GM20431 (cell line): Measurements from ENCODE around the gene MYO1E.

ENCODE experiments used
- in situ Hi-C: fragments of 300-500 bp; cut with MseI, MboI; formaldehyde crosslinking; loops from one replicate; pipeline ENCODE4 v1.15.0; 2020; ENCODE audit warnings: low sequenced_read_pairs; ENCODE audit not compliant: unreplicated experiment

MYO1E gene

GRCh38 chr15:59274126-59274970 is 98.3 kb downstream of the MYO1E start:
- in situ Hi-C loops = no loop called here

GRCh38 chr15:59273234-59273633 is 99.4 kb downstream of the MYO1E start:
- in situ Hi-C loops = no loop called here

- in situ Hi-C loops = no loop called here
These were observed 101.0 kb downstream of the MYO1E start for GRCh38 chr15:59271595-59272201.

GRCh38 chr15:59268852-59269407 is 103.7 kb downstream of the MYO1E start:
- in situ Hi-C loops = no loop called here

- in situ Hi-C loops = no loop called here
These were observed 104.4 kb downstream of the MYO1E start for GRCh38 chr15:59268168-59268851.

GRCh38 chr15:59266028-59266427 is 106.6 kb downstream of the MYO1E start:
- in situ Hi-C loops = no loop called here

- in situ Hi-C loops = no loop called here
These were observed 110.4 kb downstream of the MYO1E start for GRCh38 chr15:59262316-59262715.

- in situ Hi-C loops = no loop called here
These were observed 112.6 kb downstream of the MYO1E start for GRCh38 chr15:59260090-59260489.

- in situ Hi-C loops = no loop called here
These were observed 113.3 kb downstream of the MYO1E start for GRCh38 chr15:59259137-59259943.

GRCh38 chr15:59258317-59258716 is 114.4 kb downstream of the MYO1E start:
- in situ Hi-C loops = no loop called here

GRCh38 chr15:59257140-59257539 is 115.5 kb downstream of the MYO1E start:
- in situ Hi-C loops = no loop called here

- in situ Hi-C loops = no loop called here
These were observed 116.2 kb downstream of the MYO1E start for GRCh38 chr15:59256482-59256881.

- in situ Hi-C loops = no loop called here
These were observed 116.9 kb downstream of the MYO1E start for GRCh38 chr15:59255680-59256336.

- in situ Hi-C loops = no loop called here
These were observed 120.5 kb downstream of the MYO1E start for GRCh38 chr15:59252137-59252536.

- in situ Hi-C loops = no loop called here
These were observed 121.4 kb downstream of the MYO1E start for GRCh38 chr15:59251001-59251845.

GRCh38 chr15:59250249-59250648 is 122.4 kb downstream of the MYO1E start:
- in situ Hi-C loops = no loop called here

GRCh38 chr15:59249816-59250215 is 122.9 kb downstream of the MYO1E start:
- in situ Hi-C loops = no loop called here

GRCh38 chr15:59247364-59247763 is 125.3 kb downstream of the MYO1E start:
- in situ Hi-C loops = no loop called here

GRCh38 chr15:59245559-59245958 is 127.1 kb downstream of the MYO1E start:
- in situ Hi-C loops = no loop called here
